GM19240 (cell line): Measurements from ENCODE around the gene SYCP3.
A peak's percentile ranks its signal among the peaks of the same experiment; 100 is the strongest.

Experiments used
- DNase-seq: peaks from one replicate; pipeline ENCODE4 v3.0.0; 2011; ENCODE audit warnings: low spot score; ENCODE audit not compliant: insufficient read length

The SYCP3 gene

DNA sequence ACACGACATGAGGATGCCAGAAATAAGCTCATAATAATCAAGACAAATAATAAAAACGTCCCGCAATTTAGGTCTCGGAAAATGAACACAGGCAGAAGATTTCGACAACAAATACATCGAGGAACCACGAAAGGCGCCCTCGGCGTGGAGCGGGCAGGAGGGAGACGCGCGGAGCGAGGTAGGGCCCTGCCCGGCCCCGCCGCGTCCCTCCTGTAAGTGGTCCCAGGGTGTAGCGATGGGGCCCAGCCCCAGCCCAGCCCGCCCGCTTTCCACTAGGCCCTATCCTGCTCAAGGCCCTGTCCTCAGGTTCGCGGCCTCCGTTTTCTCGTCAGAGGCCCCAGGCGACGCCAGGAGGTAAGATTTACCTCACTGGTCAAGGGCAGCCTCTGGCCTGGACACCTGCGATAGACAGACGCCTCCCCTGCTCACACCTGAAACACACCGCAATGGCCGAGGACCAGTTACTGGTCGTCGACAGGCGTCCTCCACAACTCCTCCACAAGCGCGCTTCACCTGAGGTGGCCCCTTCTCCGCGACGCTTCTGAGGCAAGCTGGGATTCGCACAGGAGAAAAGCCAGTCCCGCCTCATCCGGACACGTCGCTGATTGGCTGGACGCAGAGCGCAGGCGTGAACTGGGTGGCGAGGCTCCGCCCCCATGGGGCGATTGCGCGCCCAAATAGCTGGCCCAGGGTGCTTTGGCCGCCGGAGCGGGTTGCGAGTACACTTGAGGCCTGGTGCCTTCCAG, at the start of gene SYCP3:
Gene SYCP3 (minus strand): TSS at position 543 of the 746 bp plus-strand sequence. CDS start 1,527 bp downstream, outside the sequence.
- no peak for DNase-seq

DNA sequence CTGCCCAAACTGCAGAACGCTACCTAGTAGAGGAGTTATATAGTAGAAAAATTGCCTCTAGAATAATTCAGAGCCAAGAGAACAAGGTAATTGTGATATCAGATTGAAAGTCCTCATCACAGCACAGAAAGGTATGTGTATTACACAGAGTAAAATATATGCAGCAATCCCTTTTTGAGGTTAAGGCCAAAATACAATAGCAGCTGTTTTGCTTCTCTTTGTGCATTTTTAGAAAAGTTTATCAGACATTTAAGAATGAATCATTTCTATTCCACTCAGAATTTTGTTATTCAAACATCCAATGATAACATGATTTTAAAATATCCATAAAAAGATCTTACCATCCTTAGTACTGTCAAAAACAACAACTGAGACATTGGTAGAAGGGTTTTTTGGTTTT, 46.4 kb upstream of the SYCP3 start:
- no peak for DNase-seq

DNA sequence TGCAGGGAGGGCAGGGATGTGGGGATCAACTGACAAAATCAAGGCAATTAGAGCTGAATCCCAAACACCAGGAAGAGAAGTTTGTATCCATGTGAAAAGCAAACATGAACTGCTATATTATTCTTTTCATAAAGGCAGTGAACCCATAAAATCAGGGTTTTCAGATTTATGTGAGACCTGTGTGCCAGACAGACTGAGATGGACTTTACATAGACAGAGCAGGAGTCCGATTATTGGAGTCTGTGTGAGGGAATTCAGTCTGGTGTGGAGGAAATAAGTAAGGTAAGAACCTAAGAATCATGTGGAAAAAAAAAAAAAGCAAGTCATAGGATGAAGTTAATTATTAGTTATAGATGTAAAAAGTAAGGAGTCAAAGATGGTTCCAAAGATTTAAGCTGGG, 45.1 kb upstream of the SYCP3 start:
- DNase-seq = no peak

- no peak for DNase-seq
Observed at GRCh38 chr12:101783838-101784237, 44.6 kb upstream of the SYCP3 start.

GRCh38 chr12:101783150-101783549, 43.9 kb upstream of the SYCP3 start:
- no peak for DNase-seq

- no peak for DNase-seq
Observed at GRCh38 chr12:101782273-101782731, 43.0 kb upstream of the SYCP3 start.

DNA sequence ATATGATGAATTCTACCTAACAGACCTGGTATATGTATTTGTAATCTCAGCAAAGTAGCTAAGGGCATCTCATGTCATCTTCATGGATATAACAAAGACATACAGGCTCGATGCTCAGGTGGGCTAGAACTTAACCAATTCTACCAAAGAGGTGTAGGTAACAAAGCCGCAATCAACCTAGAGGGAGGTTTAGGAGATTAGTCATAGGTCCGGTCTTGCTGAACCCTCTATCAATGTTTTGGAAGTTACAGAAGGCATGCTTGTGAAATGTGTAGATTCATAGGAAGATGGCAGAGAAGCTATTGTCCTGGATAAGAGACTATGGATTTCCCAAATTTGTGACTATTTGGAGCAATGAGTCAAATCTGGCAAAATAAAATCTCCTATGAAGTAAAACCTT, 42.6 kb upstream of the SYCP3 start:
- no peak for DNase-seq

DNA sequence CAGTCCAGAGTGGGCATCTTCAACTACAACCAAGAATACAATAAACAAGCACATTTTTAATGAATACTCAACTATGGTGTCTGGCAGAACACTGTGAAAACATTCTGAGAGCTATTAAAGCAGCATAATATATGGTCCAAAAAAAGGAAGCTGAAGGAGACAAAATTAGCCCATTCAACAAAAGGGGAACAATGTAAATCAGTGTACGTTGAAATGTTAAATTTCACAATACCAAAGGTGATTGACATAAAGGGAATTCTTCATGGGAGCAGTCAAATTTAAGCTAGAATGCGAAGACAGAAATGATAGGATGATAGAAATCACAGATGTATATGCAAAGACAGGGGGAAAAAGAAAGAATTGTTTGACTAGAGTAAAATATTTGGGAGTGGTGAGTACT, 41.3 kb upstream of the SYCP3 start:
- no peak for DNase-seq

DNA sequence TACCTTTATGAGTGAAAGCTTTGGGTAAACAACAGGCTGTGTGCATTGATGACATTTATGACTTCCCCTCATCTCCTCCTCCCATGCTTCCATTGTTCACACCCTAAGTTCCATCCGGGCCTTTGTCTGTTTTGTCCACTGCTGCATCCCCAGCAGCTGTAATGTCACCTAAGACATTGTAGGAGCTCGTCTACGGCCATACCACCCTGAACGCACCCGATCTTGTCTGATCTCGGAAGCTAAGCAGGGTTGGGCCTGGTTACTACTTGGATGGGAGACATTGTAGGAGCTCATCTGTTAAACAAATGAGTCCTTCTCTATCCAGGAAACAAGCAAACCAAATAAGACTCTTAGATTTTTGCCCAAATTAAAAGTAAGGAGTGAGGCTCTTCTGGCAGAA, 40.4 kb upstream of the SYCP3 start:
- DNase-seq = no peak

DNA sequence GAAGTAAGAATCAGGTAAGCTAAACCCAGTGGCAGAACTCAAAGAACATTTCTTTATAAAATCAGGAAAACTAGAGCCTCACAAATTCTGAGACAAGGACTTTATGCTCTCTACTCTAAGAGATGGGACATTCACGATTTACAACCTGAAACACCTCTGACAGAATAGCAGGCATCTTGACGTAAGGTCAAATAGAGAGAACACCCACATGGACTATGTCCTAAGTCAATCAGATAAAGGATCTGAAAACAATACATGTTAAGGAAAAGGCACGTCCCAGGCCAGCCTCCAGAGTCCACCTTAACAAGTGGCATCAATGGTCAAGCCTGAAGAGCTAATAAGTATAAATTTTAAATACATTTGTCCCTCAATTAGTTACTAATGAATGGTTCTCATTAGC, 39.9 kb upstream of the SYCP3 start:
- DNase-seq = no peak

GRCh38 chr12:101777978-101778377, 38.7 kb upstream of the SYCP3 start:
- no peak for DNase-seq

DNA sequence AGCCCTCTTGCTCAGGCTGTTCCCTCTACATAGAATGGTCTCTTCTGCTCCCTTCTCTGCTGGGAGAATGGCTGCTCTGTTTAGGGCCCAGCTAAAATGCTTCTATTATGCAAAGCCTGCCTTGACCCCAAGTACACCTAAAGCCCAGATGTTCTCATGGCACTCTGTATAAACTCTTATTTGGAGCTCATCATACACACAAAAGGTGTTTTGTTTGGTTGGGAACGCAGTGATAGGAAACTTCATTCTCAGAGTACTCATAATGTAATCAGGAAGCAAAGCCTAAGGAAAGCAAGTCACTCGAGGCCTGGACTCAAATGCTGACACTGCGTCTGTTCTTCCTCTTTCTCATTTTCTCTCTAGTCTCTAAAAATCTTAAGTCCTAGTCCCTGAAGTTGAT, 38.2 kb upstream of the SYCP3 start:
- DNase-seq = no peak

DNA sequence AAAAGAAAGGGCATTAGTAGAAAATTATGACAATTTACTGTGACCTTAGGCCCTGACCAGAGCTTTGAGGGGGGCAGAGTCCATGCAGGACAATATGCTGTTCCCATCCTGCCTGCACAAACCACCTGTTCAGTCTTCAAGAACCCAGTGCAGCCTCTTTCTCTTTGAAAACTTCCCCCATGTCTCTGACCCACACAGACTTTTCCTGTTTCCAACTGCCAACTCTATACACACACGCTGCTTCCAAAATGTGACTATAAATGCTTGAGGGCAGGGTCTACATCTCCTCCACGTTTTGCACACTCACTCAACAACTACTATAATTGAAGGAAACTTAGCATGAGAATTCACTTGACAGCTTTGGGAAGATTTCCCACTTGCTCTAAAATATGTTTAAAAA, 36.6 kb upstream of the SYCP3 start:
- no peak for DNase-seq

GRCh38 chr12:101773650-101774162, 34.4 kb upstream of the SYCP3 start:
- peak; percentile 25 for DNase-seq

- no peak for DNase-seq
Observed at GRCh38 chr12:101772012-101772775, 32.9 kb upstream of the SYCP3 start.

- DNase-seq = no peak
Observed at GRCh38 chr12:101769865-101770264, 30.6 kb upstream of the SYCP3 start.

DNA sequence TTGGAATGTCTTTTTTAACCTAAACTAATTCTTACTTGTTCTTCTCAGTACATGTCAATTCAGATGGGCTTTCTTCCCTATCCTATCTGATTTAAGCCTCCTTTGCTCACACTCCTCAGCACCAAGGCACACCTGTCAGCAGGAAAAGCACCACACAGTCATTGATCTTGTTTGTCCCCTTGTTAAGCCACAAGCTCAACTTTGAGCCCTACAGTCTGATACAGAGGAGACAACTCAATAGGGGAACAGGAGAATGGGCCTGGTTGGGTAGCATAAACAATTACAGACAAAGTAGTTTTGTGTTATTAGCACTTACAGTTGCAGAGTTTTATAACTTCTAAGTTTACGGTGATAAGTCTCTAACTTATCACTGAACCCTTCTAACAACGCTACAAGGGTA, 29.5 kb upstream of the SYCP3 start:
- no peak for DNase-seq

- no peak for DNase-seq
Observed at GRCh38 chr12:101767537-101767936, 28.3 kb upstream of the SYCP3 start.

DNA sequence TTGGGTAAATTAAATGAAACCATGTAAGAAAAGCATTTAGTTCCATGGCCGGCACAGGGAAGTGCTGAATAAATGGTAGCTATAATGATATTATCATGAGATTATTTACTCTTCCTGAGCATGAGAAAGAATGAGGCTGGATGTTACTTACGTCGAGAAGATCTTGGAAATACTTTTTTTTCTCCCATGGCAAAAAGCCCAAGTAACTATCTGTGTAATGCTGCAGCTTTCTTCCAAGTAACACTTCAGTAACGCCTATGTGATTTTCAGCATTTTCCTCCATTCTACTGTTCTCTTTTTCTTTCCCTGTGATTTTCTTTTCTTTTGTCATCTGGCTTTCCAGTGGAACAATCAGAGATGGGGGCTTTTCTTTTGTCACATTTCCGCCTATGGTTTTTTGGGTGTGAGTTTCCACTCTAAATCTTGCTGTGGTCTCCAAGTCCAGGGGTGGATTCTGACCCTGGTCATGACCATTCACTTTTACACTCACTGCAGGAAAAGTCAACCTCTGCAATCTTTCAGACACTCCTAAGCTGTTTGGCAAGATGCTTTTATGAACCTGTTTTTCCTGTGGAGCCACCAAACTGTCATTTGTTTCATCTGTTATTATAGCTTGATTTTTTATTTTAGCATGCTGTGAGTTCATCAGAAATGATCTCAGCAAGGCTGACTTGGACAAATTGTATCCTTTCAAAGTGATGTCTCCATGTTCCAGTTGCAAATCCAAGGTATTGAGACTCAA, 25.0 kb upstream of the SYCP3 start:
- DNase-seq = no peak

DNA sequence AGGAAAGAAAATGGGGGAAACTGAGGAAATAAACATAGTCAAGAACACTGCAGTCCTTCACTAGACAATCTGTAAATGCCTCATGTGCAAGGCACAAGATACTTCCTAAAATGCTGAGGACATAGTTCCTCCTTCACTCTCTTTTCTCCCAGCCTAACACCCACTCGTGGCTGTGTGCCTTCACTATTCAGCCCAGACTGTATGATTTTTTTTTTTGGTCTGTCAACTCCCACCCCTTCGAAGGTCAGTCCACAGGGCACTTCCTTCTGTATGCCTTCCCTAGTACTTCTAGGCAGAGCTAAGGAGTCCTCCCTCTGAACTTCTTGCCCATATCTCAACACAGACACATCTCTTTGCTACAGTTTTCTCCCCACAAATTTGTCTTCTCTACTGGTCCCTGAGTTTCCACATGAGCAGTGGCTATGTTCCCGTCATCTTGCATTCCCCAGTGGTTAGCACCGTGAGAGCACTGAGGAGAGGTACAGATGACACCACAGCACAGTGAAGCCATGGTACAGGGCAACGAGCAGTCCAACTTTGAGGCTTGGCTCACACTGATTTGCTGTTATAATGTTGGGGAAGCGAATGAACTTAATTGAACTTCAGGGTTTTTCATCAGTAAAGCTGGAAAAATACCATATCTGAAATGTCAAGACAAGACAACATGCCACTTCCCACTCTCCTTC, 24.1 kb upstream of the SYCP3 start:
- DNase-seq = no peak

DNA sequence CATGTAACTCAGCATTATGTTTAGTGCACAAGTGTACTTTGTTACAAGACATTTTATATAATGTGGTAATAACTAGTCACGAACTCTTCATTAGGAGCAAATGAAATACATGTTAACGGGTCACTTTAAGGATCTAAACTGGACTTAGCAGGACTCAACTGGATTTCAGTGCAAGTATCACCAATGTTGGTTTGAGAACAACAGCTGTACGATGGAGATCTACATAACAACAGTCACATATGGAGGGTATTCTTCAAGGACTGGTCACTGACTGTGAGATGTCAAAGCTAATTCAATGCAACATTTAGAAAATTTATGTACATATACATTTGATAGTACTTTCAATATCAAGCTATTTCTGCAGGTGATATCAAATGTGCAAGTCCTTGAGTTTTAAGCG, 22.5 kb upstream of the SYCP3 start:
- DNase-seq = no peak
